Loucy (cell line): ENCODE measurements around the gene SUFU.

Source experiments
- EZH2phosphoT487 ChIP-seq: fragments of 200-600 bp; IDR thresholded peaks from 2 replicates; pipeline ENCODE4 v1.6.1; 2018; ENCODE audit warnings: antibody characterized with exemption, mild to moderate bottlenecking, moderate library complexity, borderline replicate concordance
- TF ChIP-seq, protein P1 (sequence below): fragments of 200-600 bp; sonication (generic); conservative IDR thresholded peaks from 2 replicates; pipeline ENCODE4 v1.5.1; 2014; ENCODE audit warnings: mild to moderate bottlenecking, antibody characterized with exemption, low read length

DNA sequence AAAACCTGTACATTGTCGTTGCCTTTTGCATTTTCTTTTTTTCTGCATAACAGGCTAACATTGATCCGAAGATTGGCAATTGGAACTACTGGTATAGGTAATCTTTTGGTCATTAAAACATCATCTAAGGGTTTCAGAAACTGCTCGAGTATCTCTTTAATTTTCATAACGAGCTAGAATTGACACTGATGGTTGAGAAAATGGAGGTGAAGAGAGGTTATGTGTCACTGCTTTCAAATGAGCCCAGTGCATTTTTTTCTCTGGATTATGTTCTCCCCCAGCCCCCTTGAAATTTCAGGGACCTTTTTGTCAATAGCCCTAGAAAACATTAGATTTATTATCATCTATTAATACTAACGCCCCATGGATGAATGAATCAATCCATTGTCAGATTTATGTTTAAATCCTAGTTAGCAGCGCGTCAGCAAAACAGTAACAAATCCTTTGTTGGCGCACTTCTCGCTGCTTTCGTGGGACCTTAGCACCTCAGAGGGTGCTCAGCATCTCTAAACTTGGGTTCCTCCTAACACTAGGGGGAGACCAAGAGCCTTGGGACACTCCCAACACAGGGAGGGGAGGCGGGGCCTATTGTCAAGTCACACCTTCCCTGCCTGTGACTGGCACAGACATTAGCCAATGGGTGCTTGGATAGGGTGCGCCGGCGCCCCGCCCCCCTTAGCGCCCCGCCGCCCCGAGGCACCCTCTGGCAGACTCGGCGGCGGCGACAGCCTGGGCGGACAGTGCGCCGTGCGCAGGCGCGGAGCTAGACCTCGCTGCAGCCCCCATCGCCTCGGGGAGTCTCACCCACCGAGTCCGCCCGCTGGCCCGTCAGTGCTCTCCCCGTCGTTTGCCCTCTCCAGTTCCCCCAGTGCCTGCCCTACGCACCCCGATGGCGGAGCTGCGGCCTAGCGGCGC lies at the start of gene SUFU:
- TF ChIP-seq, protein P1, sequence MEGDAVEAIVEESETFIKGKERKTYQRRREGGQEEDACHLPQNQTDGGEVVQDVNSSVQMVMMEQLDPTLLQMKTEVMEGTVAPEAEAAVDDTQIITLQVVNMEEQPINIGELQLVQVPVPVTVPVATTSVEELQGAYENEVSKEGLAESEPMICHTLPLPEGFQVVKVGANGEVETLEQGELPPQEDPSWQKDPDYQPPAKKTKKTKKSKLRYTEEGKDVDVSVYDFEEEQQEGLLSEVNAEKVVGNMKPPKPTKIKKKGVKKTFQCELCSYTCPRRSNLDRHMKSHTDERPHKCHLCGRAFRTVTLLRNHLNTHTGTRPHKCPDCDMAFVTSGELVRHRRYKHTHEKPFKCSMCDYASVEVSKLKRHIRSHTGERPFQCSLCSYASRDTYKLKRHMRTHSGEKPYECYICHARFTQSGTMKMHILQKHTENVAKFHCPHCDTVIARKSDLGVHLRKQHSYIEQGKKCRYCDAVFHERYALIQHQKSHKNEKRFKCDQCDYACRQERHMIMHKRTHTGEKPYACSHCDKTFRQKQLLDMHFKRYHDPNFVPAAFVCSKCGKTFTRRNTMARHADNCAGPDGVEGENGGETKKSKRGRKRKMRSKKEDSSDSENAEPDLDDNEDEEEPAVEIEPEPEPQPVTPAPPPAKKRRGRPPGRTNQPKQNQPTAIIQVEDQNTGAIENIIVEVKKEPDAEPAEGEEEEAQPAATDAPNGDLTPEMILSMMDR: peak; percentile 78
- TF ChIP-seq EZH2phosphoT487: no peak
